Psoas muscle (tissue), 8 donors: ENCODE results near the gene BCAR1. TPM values are rescaled to one million over a fixed set of nuclear protein-coding genes. Genes with fewer than 3 reads are reported as not detected.

ENCODE experiments used
- ATAC-seq, 4 donors: fragments of 200-7000 bp; cut with Tn5 transposase; one replicate each; pipeline ENCODE4 v1.9.1; 2020; ENCODE audit warnings: moderate library complexity in 3 of 4, mild to moderate bottlenecking in 2 of 4
- DNase-seq, 2 donors: peaks; one replicate each; pipeline ENCODE4 v3.0.0-alpha.2; 2020
- H3K27ac ChIP-seq: fragments of 200-600 bp; one replicate; pipeline ENCODE4 v1.8.0; 2022
- H3K27me3 ChIP-seq, 3 donors: fragments of 200-600 bp in 1 of 3; one replicate each; pipeline versions ENCODE4 v1.6.1 to v1.8.0; 2013 to 2022; ENCODE audit warnings: low read length in 2 of 3, mild to moderate bottlenecking in 2 of 3, moderate library complexity in 1 of 3; ENCODE audit not compliant: insufficient read depth in 3 of 3
- H3K36me3 ChIP-seq, 2 donors: fragments of 200-600 bp in 1 of 2; one replicate each; pipeline versions ENCODE4 v1.6.1 to v1.8.0; 2013 to 2022; ENCODE audit warnings: low read depth in 1 of 2, mild to moderate bottlenecking in 1 of 2, moderate library complexity in 1 of 2; ENCODE audit not compliant: insufficient read depth in 1 of 2
- H3K4me1 ChIP-seq: fragments of 200-600 bp; one replicate; pipeline ENCODE4 v1.8.0; 2022
- H3K4me3 ChIP-seq: fragments of 200-600 bp; one replicate; pipeline ENCODE4 v1.8.0; 2022; ENCODE audit warnings: mild to moderate bottlenecking
- H3K9me3 ChIP-seq: fragments of 200-600 bp; one replicate; pipeline ENCODE4 v1.8.0; 2022
- CTCF ChIP-seq: fragments of 200-600 bp; IDR thresholded peaks from one replicate; pipeline ENCODE4 v1.8.0; 2022; ENCODE audit warnings: antibody characterized with exemption
- WGBS, 3 donors: extraction: QIAGEN DNeasy Blood & Tissue Kit; methylation state at CpG; one replicate each; pipeline versions ENCODE4 v1.1.6 to v1.1.7; 2013; 5-methylcytosine and 5-hydroxymethylcytosine counted together
- intact Hi-C, 2 donors: fragments of 100-400 bp; cut with DNase I; formaldehyde crosslinking; loops; one replicate each; pipeline versions ENCODE4 v1.11.0 to v1.14.2; 2022
- polyA plus RNA-seq, 3 donors: library from polyadenylated mRNA; stranded (reverse); fragments of 200-250 nt; gene quantifications; one replicate each; pipeline ENCODE4 v1.2.3, GENCODE V29; 2013
- total RNA-seq, 4 donors: library from RNA; stranded (reverse); fragmentation: NEBNext Ultra II Directional in 2 of 4; extraction: Animal tissue kit (Norgen Biotek cat#: 25700) in 2 of 4; gene quantifications; one replicate each; pipeline versions ENCODE4 v1.2.1 to v1.2.4, GENCODE V29; 2021 to 2023
- donor health status: healthy with polysubstance abuse.
- donor health status: DM: no; HTN: no; CAD: no; lungs with moderate emphysema.
- donor health status: Bipolar disorder and iron deficiency.
- donor health status: healthy.
- donor health status: DM: yes; HTN: yes; CAD: no.
- donor health status: DM: no; HTN: no; CAD: no.
- donor health status: DM: no; HTN: no; CAD: no.
- donor health status: DM: yes; HTN: yes; CAD: no.

The BCAR1 gene
- total and polyA plus RNA-seq, 7 donors = 61.8 to 108 (median 78.7) TPM

DNA sequence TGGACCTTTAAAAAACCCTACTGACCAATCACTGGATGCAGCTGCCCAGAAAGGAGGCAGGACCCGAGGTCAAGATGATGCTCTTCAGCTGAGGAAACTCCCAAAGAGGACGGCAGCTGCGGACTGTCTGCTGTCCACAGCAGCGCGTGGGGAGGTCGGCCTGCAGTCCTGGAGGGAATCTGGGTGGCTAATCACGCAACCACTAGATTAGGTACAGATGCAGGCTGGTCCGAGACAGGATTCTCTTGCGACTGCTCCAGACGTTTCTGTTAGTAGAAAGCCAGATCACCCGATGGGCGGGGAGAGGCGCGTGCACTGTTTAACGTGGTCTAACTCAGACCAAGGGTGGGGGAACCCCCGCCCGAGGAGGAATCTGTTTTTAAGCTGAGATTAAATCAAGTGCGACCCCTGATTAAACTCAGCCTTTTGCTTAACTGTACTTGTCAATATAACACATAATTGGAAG, 53.3 kb downstream of the BCAR1 start:
- intact Hi-C loops = loop anchor here (2.0 to 5.0 kb wide), 4 partner anchors 189 to 264 kb away; partner anchors contain the start of gene TMEM170A (in 1 of the 2)
- H3K4me3 ChIP-seq = no peak overlapping the region
- 33 to 39% (median 34%) methylated on average over 18 of the region's 18 CpGs for WGBS, 3 donors
- H3K27ac ChIP-seq = no peak overlapping the region
- no peak for ATAC-seq
- no peaks in the 10 kb centered on the region for H3K4me1 ChIP-seq
- H3K36me3 ChIP-seq = no peaks in the 10 kb centered on the region
- no peaks in the 10 kb centered on the region for H3K9me3 ChIP-seq
- DNase-seq = no peak
- TF ChIP-seq CTCF = no peak
- peaks cover 0 to 22% (median 0%) of the 10 kb centered on the region in 3 donors for H3K27me3 ChIP-seq

GRCh38 chr16:75197522-75198134, 53.8 kb downstream of the BCAR1 start:
- H3K27ac ChIP-seq = no peak overlapping the region
- H3K9me3 ChIP-seq = no peaks in the 10 kb centered on the region
- H3K4me1 ChIP-seq = no peaks in the 10 kb centered on the region
- H3K27me3 ChIP-seq = peaks cover 0 to 22% (median 0%) of the 10 kb centered on the region in 3 donors
- intact Hi-C loops = loop anchor here (2.0 to 5.0 kb wide), 4 partner anchors 189 to 265 kb away; partner anchors contain the start of gene TMEM170A (in 1 of the 2)
- H3K4me3 ChIP-seq = no peak overlapping the region
- H3K36me3 ChIP-seq = no peaks in the 10 kb centered on the region
- 53 to 59% (median 54%) methylated on average over 14 of the region's 14 CpGs for WGBS, 3 donors
- no peak for ATAC-seq
- TF ChIP-seq CTCF = no peak
- DNase-seq = no peak

DNA sequence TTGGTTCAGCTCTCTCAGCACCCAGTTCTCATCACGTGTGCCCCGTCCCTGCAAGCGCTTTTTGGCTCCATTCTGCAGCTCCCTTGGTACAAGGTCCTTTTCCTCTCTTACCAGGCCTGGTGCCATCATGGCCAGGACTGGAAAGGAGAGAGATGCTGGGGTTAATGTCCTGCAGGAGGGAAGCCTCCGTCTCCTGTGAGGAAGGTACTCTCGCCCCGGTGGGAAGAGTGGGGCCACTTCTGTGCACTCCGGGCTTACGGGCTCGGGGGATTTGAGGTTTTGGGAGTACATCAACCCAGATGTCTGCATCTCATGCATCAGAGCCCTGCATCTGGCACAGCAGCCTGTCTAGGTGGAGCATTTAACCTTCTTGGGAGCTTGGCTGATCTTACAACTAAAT, 54.6 kb downstream of the BCAR1 start:
- intact Hi-C loops = loop anchor here (5.0 kb wide), 3 partner anchors 190 to 265 kb away; partner anchors contain the start of gene TMEM170A (in 1 of the 2)
- DNase-seq (no peak), ATAC-seq (no peak)
- Histone ChIP-seq H3K27ac (no peak overlapping the region), H3K36me3 (no peaks in the 10 kb centered on the region), H3K9me3 (no peaks in the 10 kb centered on the region), H3K27me3 (peaks cover 0 to 22% (median 0%) of the 10 kb centered on the region in 3 donors), H3K4me1 (no peaks in the 10 kb centered on the region), H3K4me3 (no peak overlapping the region)
- TF ChIP-seq CTCF = no peak
- WGBS, 3 donors = 54 to 65% (median 60%) methylated on average over 9 of the region's 9 CpGs

GRCh38 chr16:75195811-75196790, 55.3 kb downstream of the BCAR1 start:
- ATAC-seq (no peak), DNase-seq (no peak)
- no peaks in the 10 kb centered on the region for H3K9me3 ChIP-seq
- H3K4me1 ChIP-seq = no peaks in the 10 kb centered on the region
- H3K27me3 ChIP-seq = peaks cover 0 to 22% (median 0%) of the 10 kb centered on the region in 3 donors
- intact Hi-C loops = loop anchor here (5.0 kb wide), 3 partner anchors 191 to 266 kb away; partner anchors contain the start of gene TMEM170A (in 1 of the 2)
- H3K36me3 ChIP-seq = no peaks in the 10 kb centered on the region
- H3K27ac ChIP-seq = no peak overlapping the region
- no peak for TF ChIP-seq CTCF
- WGBS, 3 donors = 72 to 78% (median 72%) methylated on average over 24 of the region's 24 CpGs
- no peak overlapping the region for H3K4me3 ChIP-seq
